Suprapubic skin (tissue), 4 donors: ENCODE measurements around the gene SELENBP1. TPM values are rescaled to one million over a fixed set of nuclear protein-coding genes. Genes with fewer than 3 reads are reported as not detected.
A peak's percentile ranks its signal among the peaks of the same experiment; 100 is the strongest.

Source experiments
- DNase-seq, 2 donors: peaks; one replicate each; pipeline ENCODE4 v3.0.0-alpha.2; 2019; ENCODE audit warnings: low spot score in 2 of 2
- H3K27ac ChIP-seq: fragments of 200-600 bp; sonication (generic); one replicate; pipeline ENCODE4 v1.5.1; 2019
- H3K27me3 ChIP-seq: fragments of 200-600 bp; sonication (generic); one replicate; pipeline ENCODE4 v1.5.1; 2019
- H3K36me3 ChIP-seq: fragments of 200-600 bp; sonication (generic); one replicate; pipeline ENCODE4 v1.5.1; 2019
- H3K4me1 ChIP-seq: fragments of 200-600 bp; sonication (generic); one replicate; pipeline ENCODE4 v1.5.1; 2019
- H3K4me3 ChIP-seq: fragments of 200-600 bp; sonication (generic); one replicate; pipeline ENCODE4 v1.5.1; 2019; ENCODE audit warnings: mild to moderate bottlenecking
- H3K9me3 ChIP-seq: fragments of 200-600 bp; sonication (generic); one replicate; pipeline ENCODE4 v1.5.1; 2019
- CTCF ChIP-seq, 2 donors: fragments of 200-600 bp in 1 of 2; fragments of 450-650 bp in 1 of 2; sonication (generic) in 1 of 2; IDR thresholded peaks; one replicate each; pipeline ENCODE4 v1.5.1; 2016 to 2019; ENCODE audit warnings: antibody characterized with exemption in 2 of 2, mild to moderate bottlenecking in 1 of 2, moderate library complexity in 1 of 2
- EP300 ChIP-seq: sonication (generic); formaldehyde crosslinking; IDR thresholded peaks from one replicate; pipeline ENCODE4 v1.6.1; 2017; ENCODE audit warnings: antibody characterized with exemption
- POLR2A ChIP-seq, 2 donors: fragments of 450-650 bp; IDR thresholded peaks; one replicate each; pipeline ENCODE4 v1.6.1; 2017; ENCODE audit warnings: antibody characterized with exemption in 2 of 2, mild to moderate bottlenecking in 2 of 2, moderate library complexity in 2 of 2
- POLR2AphosphoS5 ChIP-seq, 3 donors: sonication (generic); formaldehyde crosslinking; IDR thresholded peaks; one replicate each; pipeline ENCODE4 v1.6.1; 2017; ENCODE audit warnings: antibody characterized with exemption in 3 of 3
- WGBS: methylation state at CpG from one replicate; pipeline ENCODE4 v1.1.5; 2018; 5-methylcytosine and 5-hydroxymethylcytosine counted together
- total RNA-seq, 4 donors: library from RNA; depleted of rRNA; stranded (reverse); fragments of >200 nt; gene quantifications; one replicate each; pipeline ENCODE4 v1.1.0, GENCODE V29; 2016

SELENBP1 gene
- total RNA-seq, 4 donors from 2014 or later = 32.0 to 67.5 (median 48.7) TPM

GRCh38 chr1:151346082-151346768 is 26.3 kb downstream of the SELENBP1 start:
- H3K36me3 ChIP-seq = peaks cover 34% of the 10 kb centered on the region
- WGBS = 68% methylated on average over 7 of the region's 7 CpGs
- H3K27me3 ChIP-seq = no peaks in the 10 kb centered on the region
- H3K4me1 ChIP-seq = peaks cover 20% of the 10 kb centered on the region
- H3K4me3 ChIP-seq = peak overlapping the region; percentile 78
- peak overlapping the region; percentile 89 for H3K27ac ChIP-seq
- no peak for DNase-seq
- no peak for TF ChIP-seq CTCF (IDR thresholded peaks at IDR 0.05)
- H3K9me3 ChIP-seq = no peaks in the 10 kb centered on the region

GRCh38 chr1:151344291-151344690 is 28.2 kb downstream of the SELENBP1 start:
- no peak for DNase-seq
- Histone ChIP-seq H3K27me3 (no peaks in the 10 kb centered on the region), H3K4me1 (peaks cover 28% of the 10 kb centered on the region), H3K27ac (no peak overlapping the region), H3K36me3 (peaks cover 34% of the 10 kb centered on the region), H3K4me3 (no peak overlapping the region), H3K9me3 (no peaks in the 10 kb centered on the region)
- TF ChIP-seq POLR2AphosphoS5 (IDR thresholded peaks at IDR 0.05) = no peak
- no peak for TF ChIP-seq CTCF (IDR thresholded peaks at IDR 0.05)
- no peak for TF ChIP-seq EP300
- TF ChIP-seq POLR2A (IDR thresholded peaks at IDR 0.05) = no peak
- 78% methylated on average over 5 of the region's 6 CpGs for WGBS

- peaks cover 34% of the 10 kb centered on the region for H3K36me3 ChIP-seq
- DNase-seq = no peak
- no peak overlapping the region for H3K27ac ChIP-seq
- WGBS = 76% methylated on average over 9 of the region's 9 CpGs
- H3K27me3 ChIP-seq = no peaks in the 10 kb centered on the region
- H3K4me3 ChIP-seq = no peak overlapping the region
- H3K9me3 ChIP-seq = no peaks in the 10 kb centered on the region
- TF ChIP-seq CTCF (IDR thresholded peaks at IDR 0.05) (no peak), EP300 (no peak), POLR2AphosphoS5 (IDR thresholded peaks at IDR 0.05) (no peak), POLR2A (IDR thresholded peaks at IDR 0.05) (no peak)
- H3K4me1 ChIP-seq = peaks cover 28% of the 10 kb centered on the region
Observed at GRCh38 chr1:151343587-151343986, 28.9 kb downstream of the SELENBP1 start.

- Histone ChIP-seq H3K36me3 (peaks cover 34% of the 10 kb centered on the region), H3K27me3 (no peaks in the 10 kb centered on the region), H3K4me3 (no peak overlapping the region), H3K27ac (no peak overlapping the region), H3K9me3 (no peaks in the 10 kb centered on the region), H3K4me1 (peaks cover 21% of the 10 kb centered on the region)
- no peak for DNase-seq
- no peak for TF ChIP-seq POLR2AphosphoS5 (IDR thresholded peaks at IDR 0.05)
- TF ChIP-seq POLR2A (IDR thresholded peaks at IDR 0.05) = no peak
- no peak for TF ChIP-seq CTCF (IDR thresholded peaks at IDR 0.05)
- TF ChIP-seq EP300 = no peak
- 85% methylated on average over 6 of the region's 6 CpGs for WGBS
Observed at GRCh38 chr1:151342569-151342968, 29.9 kb downstream of the SELENBP1 start.

GRCh38 chr1:151342021-151342420 is 30.5 kb downstream of the SELENBP1 start:
- Histone ChIP-seq H3K27ac (no peak overlapping the region), H3K27me3 (no peaks in the 10 kb centered on the region), H3K36me3 (peaks cover 34% of the 10 kb centered on the region), H3K4me3 (no peak overlapping the region), H3K4me1 (peaks cover 20% of the 10 kb centered on the region), H3K9me3 (no peaks in the 10 kb centered on the region)
- 93% methylated on average over 2 of the region's 2 CpGs for WGBS
- TF ChIP-seq POLR2A (IDR thresholded peaks at IDR 0.05) (no peak), EP300 (no peak), CTCF (IDR thresholded peaks at IDR 0.05) (no peak), POLR2AphosphoS5 (IDR thresholded peaks at IDR 0.05) (no peak)
- no peak for DNase-seq
